HUDEP-2 (cell line): ENCODE measurements around the gene RADIL.
"Not testable (repeated sequence)": the region's sequence is repeated elsewhere in the genome, so short reads cannot be mapped to it uniquely, and the experiment has no call there.

Source experiments
- DNase-seq, 76 experiments: peaks; one replicate each; lab custom pipeline; 2025; ENCODE audit not compliant: unreplicated experiment in 76 of 76; lab: John Stamatoyannopoulos, UW

RADIL gene, protein sequence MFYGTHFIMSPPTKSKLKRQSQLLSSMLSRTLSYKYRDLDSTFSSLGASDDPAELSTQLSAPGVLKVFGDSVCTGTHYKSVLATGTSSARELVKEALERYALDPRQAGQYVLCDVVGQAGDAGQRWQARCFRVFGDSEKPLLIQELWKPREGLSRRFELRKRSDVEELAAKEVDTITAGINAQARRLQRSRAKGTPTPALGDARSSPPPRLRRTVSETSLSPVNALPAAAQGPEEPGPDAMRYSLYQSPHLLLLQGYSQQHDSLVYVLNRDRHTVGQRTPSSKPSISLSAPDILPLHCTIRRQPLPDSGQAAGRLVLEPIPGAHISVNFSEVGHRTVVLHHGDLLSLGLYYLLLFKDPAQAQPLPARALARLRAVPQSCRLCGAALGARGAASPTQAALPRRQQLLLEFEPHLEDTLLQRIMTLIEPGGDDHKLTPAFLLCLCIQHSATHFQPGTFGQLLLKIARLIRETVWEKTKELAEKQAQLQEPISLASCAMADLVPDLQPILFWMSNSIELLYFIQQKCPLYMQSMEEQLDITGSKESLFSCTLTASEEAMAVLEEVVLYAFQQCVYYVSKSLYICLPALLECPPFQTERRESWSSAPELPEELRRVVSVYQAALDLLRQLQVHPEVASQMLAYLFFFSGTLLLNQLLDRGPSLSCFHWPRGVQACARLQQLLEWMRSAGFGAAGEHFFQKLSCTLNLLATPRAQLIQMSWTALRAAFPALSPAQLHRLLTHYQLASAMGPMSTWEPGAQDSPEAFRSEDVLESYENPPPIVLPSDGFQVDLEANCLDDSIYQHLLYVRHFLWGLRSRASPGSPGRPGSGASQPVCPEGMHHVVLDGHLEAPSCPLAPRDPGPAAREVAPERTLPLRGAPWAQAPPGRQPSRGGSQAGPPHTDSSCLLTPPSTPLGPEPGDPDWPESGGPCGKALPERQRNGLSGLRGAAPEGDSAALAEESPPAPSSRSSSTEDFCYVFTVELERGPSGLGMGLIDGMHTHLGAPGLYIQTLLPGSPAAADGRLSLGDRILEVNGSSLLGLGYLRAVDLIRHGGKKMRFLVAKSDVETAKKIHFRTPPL

DNA sequence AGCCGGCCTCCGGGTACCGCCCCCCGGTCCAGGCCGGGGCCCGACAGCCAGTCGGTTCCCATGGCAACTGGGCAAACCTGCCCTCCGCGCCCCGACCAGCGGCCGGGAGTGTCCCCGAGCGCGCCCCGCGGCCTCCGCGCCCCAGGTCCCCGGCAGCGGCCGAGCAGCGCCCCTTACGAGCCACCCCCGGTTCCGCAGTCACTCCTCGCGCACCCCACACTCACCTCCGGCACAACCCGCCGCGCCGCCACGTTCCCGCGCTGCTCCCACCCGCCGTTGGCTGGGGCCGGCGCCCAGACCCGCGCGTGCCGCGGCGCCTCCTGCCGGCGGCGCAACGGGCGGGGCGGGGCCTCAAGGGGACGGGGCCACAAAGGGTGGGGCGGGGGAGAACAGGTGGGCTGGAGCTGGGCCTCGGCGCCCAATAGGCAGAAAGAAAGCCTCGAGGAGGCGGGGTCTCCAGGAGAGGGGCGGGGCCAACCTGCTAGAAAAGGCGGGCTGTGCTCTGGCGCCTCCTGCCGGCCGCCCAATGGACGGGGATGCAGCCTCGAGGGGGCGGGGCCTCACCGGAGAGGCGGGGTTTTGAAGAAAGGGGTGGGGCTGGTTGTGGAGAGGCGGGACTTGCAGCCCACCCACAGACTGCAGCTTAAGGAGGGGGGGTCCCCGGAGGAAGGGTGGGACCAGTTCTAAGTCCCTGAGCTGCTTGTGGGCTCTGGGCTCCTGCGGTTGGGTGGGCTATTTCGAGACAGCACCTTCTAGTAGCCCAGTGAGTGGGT, at the start of gene RADIL:
TSS of gene RADIL (minus strand) at position 345 of the 773 bp plus-strand sequence. CDS start 5,577 bp downstream, outside the sequence.
- DNase-seq: peak in 67 of 76 experiments; percentile 1 to 88 (median 72)

DNA sequence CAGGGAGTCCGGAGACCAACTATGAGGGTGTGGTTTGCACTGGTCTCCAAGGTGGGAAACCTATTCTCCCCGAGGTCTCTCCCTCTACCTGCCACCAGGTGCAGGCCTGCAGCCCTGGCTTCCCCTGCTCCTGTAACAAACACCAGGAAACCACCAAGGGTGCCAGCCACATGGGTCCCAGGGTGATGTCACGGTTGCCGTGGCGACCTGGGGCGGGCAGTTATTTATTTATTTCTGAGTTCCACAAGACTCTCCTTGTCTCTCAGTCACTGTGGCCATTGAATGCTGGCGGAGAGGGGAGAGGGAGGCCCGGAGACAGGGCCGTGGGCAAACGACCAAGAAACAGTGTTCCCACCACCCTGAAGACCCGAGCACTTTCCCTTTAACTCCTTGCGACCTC, 48.4 kb upstream of the RADIL start:
- DNase-seq: no peak

DNA sequence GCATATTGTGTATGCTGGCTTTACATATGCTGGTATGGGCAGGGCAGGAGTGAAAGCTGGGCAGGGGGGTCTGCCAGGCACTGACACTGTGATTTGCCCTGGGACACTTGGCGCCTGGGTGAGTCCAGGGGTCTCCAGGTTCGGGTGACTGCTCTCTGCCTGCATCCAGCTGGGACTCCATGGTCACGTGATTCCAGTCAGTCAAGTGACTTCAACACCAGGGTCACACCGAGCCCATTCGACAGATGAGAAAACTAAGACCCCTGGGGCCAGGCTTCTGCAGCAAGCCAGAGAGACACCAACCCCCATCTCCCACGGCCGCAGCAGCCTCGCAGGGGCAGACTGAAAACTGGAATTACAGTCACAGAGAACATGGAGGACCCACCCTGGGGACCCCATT, 45.5 kb upstream of the RADIL start:
- no peak for DNase-seq

DNA sequence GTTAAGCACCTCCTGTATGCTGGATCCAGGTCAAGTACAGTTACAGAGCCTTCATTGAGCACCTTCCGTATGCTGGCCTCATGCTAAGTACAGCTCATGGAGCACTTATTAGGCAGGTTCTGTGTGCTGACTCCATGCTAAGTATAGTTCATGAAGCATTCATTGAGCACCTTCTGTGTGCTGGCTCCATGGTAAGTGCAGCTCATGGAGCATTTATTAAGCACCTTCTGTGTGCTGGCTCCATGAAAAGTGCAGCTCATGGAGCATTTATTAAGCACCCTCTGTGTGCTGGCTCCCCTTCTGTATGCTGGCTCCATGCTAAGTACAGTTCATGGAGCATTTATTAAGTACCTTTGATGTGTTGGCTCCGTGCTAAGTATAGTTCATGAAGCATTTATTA, 44.9 kb upstream of the RADIL start:
- no peak for DNase-seq

DNA sequence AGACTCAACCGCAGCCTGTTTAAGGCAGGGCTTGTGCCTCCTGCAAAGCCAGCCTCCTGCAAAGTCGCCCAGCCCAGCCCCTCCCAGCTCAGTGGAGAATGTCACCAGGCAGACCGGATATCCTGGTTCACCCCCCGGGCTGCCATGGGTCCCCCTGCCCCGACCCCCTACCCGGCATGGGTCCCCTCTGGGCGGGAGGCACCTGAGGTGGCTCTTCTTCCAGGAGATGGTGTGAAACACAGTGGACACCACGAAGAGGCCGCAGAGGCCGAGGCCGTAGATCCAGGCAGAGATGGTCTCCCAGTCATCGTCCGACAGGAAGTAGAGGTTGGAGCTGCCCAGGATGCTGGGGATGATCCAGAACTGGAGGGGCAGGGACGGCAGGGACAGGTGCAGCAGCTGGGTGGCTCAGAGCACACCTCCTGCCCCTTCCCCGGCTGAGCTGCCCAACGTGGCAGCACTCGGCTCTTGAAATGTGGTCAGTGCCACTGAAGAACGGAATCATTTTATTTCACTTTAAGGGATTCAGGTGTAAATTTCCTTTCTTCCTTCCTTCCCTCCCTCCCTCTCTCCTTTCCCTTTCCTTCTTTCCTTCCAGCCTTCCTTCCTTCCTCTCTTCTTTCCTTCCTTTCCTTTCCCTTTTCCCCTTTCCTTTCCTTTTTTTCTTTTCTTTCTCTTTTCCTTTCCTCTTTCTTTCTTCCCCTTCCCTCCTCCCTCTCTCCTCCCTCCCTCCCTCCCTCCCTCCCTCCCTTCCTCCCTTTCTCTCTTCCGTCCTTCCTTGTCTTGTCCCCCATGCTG, 36.7 kb upstream of the RADIL start:
- DNase-seq: no peak

DNA sequence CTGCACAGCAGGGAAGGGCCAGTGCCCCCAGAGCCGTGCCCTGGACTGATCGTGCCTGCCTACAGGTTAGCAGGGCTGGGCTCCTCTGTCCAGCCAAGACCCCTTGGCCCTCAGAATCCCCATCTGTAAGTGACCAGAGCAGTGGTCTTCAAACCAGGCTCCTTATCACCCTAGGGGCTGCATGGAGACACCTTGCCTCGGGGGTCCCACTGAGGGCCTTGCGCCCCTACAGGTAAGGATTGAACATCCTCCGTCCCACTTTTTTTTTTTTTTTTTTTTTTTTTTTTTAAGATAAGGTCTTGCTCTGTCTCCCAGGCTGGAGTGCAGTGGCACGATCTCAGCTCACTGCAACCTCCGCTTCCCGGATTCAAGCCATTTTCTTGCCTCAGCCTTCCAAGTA, 32.6 kb upstream of the RADIL start:
- no peak for DNase-seq

DNA sequence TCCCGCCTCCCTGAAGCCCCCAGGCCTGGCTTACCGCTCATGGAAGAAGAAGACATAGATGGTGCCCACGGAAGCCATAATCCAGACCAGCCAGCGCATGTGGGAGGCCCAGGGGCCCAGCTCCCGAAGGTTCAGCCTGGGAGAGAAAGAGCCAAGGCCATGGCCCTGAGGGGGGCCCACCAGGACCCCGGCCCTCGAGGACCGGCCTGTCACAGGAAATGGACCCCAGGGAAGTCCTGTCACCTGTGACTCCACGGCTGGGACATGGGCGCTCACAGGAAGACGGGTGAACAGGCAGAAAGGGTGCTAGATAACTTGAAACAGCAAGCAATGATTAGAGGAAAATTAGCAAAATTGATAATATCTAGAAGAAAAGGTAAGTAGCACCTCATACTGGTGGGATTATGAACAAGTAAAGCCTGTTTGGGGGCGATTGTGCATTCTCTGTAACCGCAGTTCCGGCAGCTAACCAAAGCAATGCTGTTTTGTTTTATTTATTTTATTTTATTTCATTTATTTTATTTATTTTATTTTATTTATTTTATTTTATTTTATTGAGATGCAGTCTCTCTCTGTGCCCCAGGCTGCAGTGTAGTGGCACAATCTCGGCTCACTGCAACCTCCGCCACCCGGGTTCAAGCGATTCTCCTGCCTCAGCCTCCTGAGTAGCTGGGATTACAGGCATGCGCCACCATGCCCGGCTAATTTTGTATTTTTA, 27.8 kb upstream of the RADIL start:
- no peak for DNase-seq

DNA sequence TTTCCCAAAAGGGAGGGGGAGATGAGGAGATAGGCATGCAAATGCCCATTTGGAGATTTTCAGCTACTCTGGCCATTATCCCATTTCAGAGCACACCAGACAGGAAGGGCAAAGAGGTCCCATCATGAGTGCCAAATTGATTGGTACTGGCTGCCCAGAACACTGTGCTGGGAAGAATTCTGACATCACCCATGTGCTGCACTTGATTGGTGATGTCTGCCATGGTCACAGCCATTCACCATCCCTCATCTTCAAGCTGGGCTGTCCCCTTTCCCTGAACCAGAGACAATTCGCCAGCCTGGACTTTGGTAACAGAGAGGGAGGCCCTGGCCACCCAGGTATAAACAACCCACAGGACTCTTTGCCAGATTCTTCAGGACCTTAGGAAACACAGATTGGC, 23.2 kb upstream of the RADIL start:
- no peak for DNase-seq

DNA sequence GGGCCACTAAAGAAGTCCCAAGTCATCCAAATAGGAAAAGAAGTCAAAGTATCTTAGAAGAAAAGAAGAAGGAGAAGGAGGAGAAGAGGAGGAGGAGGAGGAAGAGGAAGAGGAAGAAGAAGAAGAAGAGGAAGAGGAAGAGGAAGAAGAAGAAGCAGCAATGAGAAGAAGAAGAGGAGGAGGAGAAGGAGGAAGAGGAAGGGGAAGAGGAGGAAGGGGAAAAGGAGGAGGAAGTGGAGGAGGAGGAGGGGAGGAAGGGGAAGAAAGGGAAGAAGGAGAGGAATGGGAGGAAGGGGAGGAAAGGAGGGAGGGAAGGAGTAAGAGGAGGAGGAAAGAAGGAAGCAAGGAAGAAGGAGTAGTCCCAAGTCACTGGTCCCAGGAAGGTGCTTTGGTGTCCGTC, 21.7 kb upstream of the RADIL start:
- DNase-seq: no peak

DNA sequence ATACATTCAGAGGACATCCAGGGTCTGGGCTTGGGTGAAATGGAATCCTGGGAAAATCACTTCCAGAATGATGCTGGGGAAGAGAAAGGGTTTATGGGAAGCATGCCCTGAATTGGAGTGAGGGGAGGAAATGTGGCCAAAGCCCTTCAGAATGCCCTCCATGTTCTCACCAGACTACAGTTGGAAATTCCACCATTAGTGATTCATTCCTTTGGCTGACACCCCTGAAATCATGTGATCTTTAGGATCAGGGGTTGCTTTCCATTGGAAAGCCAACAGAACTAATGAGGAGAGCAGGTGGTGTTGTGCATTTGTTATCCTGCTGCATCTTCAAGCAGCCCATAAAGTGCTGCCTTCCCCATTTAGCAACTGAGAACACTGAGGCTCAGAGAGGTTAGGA, 20.8 kb upstream of the RADIL start:
- DNase-seq: no peak

DNA sequence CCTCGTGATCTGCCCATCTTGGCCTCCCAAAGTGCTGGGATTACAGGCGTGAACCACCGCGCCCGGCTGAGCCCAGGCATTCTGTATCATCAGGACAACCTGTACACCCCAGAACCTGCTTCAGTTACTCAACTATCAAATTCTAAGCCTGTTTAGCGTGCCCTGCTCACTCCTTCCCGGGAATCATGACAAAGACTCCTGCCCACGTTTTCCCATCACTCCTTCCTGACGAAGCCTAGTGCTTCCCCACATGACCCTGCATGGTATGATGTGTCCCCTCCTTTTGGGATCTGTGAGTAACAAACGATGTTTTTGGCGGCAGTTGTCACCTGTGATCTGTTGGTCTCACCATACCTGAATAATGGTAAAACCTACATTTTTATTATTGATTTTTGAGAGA, 12.2 kb upstream of the RADIL start:
- no peak for DNase-seq

DNA sequence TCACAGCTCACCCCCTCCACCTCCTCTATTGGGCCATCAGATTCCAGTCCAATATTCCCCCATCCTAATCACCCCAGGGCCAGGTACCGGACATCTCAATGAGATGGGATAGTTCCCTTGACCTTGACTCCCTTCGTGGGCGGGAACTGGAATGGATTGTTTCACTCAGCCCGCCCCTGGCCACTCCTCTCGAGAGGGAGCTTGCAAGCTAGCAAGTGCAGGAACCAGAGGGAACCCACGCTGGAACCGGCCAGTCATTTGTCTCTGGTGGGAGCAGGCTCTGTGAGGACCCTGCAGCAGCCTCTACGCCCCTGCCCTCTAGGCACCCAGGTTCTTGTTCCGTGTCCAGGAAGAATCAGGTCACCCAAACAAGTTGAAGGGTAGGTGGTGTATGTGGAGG, 11.0 kb upstream of the RADIL start:
- DNase-seq: no peak

DNA sequence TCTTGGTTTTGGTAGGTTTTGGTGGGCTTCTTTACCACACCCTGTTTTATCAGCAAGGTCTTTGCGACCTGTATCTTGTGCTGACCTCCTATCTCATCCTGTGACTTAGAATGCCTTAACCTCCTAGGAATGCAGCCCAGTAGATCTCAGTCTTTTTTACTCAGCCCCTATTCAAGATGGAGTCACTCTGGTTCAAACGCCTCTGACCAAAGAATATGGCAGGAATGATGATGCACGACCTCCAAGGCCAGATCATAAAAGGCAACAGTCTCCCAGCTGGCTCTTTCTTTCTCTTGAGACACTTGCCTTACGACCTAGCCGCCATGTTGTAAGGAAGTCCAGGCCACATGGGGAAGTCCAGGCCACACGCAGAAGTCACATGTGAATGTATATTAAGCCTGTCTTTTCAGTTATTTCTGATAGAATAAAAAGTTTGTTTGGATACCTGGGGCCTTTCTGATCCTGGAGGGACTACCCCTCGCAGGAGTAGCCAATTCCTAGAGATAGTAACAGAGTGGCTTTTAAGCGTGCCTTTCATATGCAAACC, 10.5 kb upstream of the RADIL start:
- DNase-seq: no peak

DNA sequence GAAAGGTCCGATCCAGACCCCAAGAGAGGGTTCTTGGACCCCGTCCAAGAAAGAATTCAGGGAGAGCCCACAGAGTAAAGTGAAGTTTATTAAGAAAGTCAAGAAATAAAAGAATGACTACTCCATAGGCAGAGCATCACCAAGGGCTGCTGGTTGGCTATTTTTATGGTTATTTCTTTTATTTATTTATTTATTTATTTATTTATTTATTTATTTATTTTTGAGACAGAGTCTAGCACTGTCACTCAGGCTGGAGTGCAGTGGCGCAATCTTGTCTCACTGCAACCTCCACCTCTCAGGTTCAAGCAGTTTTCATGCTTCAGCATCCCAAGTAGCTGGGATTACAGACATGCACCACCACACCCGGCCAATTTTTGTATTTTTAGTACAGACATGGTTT, 9.7 kb upstream of the RADIL start:
- DNase-seq: not testable (repeated sequence)

DNA sequence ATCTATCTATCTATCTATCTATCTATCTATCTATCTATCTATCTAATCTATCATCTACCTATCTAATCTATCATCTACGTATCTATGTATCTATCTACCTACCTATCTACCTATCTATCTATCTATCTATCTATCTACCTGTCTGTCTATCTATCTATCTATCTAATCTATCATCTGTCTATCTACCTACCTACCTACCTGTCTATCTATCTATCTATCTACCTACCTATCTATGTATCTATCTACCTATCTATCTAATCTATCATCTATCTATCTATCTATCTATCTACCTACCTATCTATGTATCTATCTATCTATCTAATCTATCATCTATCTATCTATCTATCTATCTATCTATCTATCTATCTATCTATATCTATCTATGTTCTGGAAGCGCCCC, 8.0 kb upstream of the RADIL start:
- not testable (repeated sequence) for DNase-seq

DNA sequence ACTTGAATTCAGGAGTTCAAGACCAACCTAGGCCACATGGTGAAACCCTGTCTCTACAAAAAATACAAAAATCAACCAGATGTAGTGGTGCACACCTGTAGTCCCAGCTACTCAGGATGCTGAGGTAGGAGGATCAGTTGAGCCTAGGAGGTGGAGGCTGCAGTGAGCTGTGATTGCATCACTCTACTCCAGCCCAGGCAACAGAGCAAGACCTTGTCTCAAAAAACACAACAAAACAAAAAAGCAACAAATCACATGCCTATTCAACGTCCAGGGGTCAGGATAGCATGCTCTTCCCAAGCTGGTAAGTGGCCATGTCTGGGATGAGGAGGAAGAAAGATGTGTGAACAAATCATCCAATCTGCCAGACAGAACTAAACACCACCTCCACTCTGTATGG, 6.2 kb upstream of the RADIL start:
- no peak for DNase-seq

DNA sequence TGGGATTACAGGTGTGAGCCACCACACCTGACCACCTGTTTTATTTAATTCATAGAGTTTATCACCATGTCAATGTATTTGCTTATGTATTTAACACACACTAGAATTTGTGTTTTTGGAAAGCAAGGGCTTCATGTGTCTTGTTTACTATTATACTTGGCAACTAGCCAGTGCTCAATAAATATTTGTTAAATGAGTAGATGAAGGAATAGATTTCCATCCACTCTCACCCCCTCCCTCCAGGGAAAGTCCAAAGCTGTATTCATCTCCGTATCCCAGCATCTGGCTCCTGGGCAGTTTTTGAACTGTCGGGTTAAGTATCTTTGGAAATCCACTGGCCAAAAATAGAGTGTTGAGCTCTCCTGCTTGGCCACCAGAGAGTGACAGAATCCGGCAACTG, 4.6 kb upstream of the RADIL start:
- no peak for DNase-seq

DNA sequence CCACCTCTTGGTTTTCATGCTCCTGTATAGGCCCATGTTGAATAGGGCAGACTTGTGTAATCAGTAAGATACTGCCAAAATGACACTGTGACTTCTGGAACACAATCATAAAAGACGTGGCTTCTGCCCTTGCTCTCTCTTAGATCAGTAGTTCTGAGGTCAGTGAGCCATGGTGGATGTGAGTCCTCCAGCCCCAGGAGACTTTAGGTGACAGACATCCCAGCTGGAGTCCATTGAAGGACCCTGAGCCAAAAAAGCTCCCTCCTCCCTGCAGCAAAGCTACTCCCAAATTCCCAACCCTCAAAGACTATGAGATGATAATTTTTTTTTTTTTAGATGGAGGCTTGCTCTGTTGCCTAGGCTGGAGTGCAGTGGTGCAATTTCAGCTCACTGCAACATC, 3.2 kb upstream of the RADIL start:
- no peak for DNase-seq

DNA sequence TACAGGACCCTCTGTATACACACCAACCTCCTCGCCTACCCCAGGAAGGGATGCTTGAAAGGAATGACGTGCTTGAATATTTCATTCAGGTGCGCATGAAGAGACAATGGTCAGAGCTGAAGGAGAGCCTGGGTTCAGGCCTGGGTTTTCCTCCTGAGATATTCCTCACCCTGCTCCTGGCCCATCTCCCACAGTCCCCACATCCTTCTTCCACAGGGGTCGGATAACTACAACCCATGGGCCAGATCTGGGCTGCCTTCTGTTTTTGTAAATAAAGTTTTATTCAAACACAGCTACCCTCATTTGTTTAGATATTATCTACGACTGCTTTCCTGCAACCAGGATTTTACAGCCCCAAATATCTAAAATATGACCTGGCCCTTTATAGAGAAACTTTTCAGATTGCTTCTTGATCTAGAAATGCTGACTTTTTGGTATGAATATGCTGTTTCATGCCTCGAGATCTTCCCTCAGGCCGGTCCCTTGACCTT, 1.8 kb upstream of the RADIL start:
- DNase-seq: no peak
